ENCODE measurements around the gene FAM53B.

GRCh38 chr10:124665558-124665957, 78.6 kb downstream of the FAM53B start:
- TF ChIP-seq CTCF (IDR thresholded peaks at IDR 0.05) (no peak), ZFX (IDR thresholded peaks at IDR 0.05; ENCODE audit: borderline replicate concordance) (no peak)

Measured in 22Rv1 (cell line).